Activated naive CD4-positive, alpha-beta T cell treated with anti-CD3 and anti-CD28 coated beads, Interleukin-2, amount 50 U/mL, for 24 hours (primary cell): ENCODE results near the gene ALDH3B1.
A peak's percentile ranks its signal among the peaks of the same experiment; 100 is the strongest.

Source experiments
- H3K27ac Mint-ChIP-seq: one replicate; pipeline ENCODE4 v1.8.0; 2021; ENCODE audit warnings: mild to moderate bottlenecking, mixed read lengths
- H3K27me3 Mint-ChIP-seq: one replicate; pipeline ENCODE4 v1.8.0; 2021; ENCODE audit warnings: mixed read lengths
- H3K36me3 Mint-ChIP-seq: one replicate; pipeline ENCODE4 v1.8.0; 2021; ENCODE audit warnings: mixed read lengths
- H3K4me1 Mint-ChIP-seq: one replicate; pipeline ENCODE4 v1.8.0; 2021; ENCODE audit warnings: mixed read lengths
- H3K4me3 Mint-ChIP-seq: one replicate; pipeline ENCODE4 v1.8.0; 2021; ENCODE audit warnings: mild to moderate bottlenecking, mixed read lengths
- H3K9me3 Mint-ChIP-seq: one replicate; pipeline ENCODE4 v1.8.0; 2021; ENCODE audit warnings: mixed read lengths

The ALDH3B1 gene

GRCh38 chr11:68032003-68032402 is 21.9 kb downstream of the ALDH3B1 start:
- H3K27me3 Mint-ChIP-seq = no peaks in the 10 kb centered on the region
- peak overlapping the region; percentile 99 for H3K4me3 Mint-ChIP-seq
- H3K27ac Mint-ChIP-seq = no peak overlapping the region
- H3K36me3 Mint-ChIP-seq = peaks cover 1% of the 10 kb centered on the region
- no peaks in the 10 kb centered on the region for H3K9me3 Mint-ChIP-seq
- H3K4me1 Mint-ChIP-seq = peaks cover 27% of the 10 kb centered on the region

GRCh38 chr11:68032997-68033707 is 23.0 kb downstream of the ALDH3B1 start:
- peaks cover 1% of the 10 kb centered on the region for H3K36me3 Mint-ChIP-seq
- H3K9me3 Mint-ChIP-seq = no peaks in the 10 kb centered on the region
- no peaks in the 10 kb centered on the region for H3K27me3 Mint-ChIP-seq
- peaks cover 35% of the 10 kb centered on the region for H3K4me1 Mint-ChIP-seq
- H3K4me3 Mint-ChIP-seq = no peak overlapping the region
- peak overlapping the region; percentile 46 for H3K27ac Mint-ChIP-seq

- Mint-ChIP-seq H3K4me3 (no peak overlapping the region), H3K27ac (peak overlapping the region; percentile 46), H3K27me3 (no peaks in the 10 kb centered on the region), H3K4me1 (peaks cover 35% of the 10 kb centered on the region), H3K36me3 (peaks cover 1% of the 10 kb centered on the region), H3K9me3 (no peaks in the 10 kb centered on the region)
Observed at GRCh38 chr11:68033708-68034045, 23.6 kb downstream of the ALDH3B1 start.

GRCh38 chr11:68035266-68035876 is 25.2 kb downstream of the ALDH3B1 start:
- Mint-ChIP-seq H3K9me3 (no peaks in the 10 kb centered on the region), H3K27me3 (no peaks in the 10 kb centered on the region), H3K4me3 (no peak overlapping the region), H3K27ac (no peak overlapping the region), H3K36me3 (peaks cover 1% of the 10 kb centered on the region), H3K4me1 (peaks cover 19% of the 10 kb centered on the region)

DNA sequence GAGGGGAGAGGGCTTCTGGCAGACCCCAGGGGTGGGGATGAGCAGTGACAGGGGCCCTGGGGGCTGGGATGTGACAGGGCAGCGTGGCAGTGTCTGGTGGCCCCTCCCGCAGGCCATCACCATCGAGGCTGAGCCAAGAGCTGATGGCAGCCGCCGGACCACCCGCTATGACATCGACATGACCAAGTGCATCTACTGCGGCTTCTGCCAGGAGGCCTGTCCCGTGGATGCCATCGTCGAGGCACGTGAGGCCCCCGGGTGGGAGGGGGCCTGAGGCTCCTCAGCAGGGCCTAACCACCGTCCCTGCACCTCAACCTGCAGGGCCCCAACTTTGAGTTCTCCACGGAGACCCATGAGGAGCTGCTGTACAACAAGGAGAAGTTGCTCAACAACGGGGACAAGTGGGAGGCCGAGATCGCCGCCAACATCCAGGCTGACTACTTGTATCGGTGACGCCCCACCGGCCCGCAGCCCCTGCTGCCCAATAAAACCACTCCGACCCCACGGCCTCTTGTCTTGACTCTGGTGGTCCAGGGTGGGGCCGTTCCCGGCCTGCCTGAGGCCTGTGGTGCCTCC is 26.1 kb downstream of the ALDH3B1 start:
- peaks cover 1% of the 10 kb centered on the region for H3K36me3 Mint-ChIP-seq
- H3K27me3 Mint-ChIP-seq = no peaks in the 10 kb centered on the region
- no peak overlapping the region for H3K4me3 Mint-ChIP-seq
- peaks cover 18% of the 10 kb centered on the region for H3K4me1 Mint-ChIP-seq
- no peak overlapping the region for H3K27ac Mint-ChIP-seq
- H3K9me3 Mint-ChIP-seq = no peaks in the 10 kb centered on the region

DNA sequence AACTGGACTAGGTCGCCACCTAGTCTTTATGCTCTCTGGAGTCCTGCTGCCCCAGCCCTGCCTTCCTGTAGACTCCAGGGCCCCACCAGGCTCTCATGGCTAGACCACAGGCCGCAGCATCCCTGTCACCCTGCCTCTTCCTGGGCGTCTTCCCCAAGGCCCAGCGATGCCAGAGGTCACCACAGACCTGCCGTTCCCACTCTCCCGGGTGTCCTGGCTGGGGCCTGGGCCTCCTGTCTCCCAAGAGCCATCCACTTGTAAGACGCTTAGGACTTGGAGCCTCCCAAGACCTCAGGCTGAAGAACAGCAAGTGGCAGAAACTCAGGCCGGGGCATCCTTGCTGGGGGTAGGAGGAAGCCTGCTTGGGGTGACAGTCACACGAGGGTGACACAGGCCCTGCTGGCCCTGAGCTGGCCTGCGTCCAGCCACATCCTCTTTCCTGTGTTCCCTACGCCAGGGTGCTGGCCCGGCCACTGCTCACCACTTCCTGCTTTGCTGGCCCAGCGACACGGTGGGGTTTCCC is 26.7 kb downstream of the ALDH3B1 start:
- H3K4me3 Mint-ChIP-seq = no peak overlapping the region
- no peaks in the 10 kb centered on the region for H3K27me3 Mint-ChIP-seq
- H3K27ac Mint-ChIP-seq = peak overlapping the region; percentile 86
- no peaks in the 10 kb centered on the region for H3K36me3 Mint-ChIP-seq
- no peaks in the 10 kb centered on the region for H3K9me3 Mint-ChIP-seq
- H3K4me1 Mint-ChIP-seq = peaks cover 17% of the 10 kb centered on the region

DNA sequence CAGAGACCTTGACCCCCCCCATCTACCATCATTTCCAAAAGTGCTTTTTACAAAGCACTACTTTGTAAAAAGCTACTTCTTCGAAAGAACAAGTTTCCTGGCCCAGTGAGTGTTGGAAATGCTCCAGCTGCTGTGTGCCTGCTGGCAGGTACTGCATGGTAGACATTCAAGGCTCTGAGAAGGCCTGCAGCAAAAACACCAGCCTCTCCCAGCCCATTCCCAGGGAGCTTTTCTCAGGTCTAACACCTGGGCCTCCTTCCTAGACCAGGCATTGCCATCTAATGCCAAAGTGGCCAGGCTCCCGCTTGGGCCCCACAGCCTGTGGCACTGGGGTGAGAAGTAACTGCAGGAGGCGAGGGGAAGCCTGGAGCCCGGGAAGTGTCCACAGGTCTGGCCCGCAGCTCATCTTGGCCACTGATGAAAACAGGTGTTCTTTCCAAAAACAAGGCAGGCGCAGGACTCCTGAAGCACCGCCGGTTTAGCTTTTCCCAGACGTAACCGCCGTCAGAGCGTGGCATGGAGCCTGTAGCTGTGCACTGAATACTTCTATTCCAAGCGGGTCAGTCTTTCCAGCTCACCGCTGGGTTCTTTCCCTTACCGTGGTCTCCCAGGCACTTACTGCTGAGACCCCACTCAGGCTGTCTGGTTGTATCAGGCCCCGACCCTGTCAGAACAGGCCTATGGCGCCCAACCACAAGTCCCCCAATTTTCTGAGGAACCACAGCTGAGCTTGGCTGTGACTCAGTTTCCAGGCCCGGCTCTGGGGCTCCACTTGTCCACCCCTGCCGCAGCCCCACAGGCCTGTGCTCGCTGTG is 27.5 kb downstream of the ALDH3B1 start:
- no peaks in the 10 kb centered on the region for H3K9me3 Mint-ChIP-seq
- peak overlapping the region; percentile 59 for H3K4me3 Mint-ChIP-seq
- no peaks in the 10 kb centered on the region for H3K27me3 Mint-ChIP-seq
- H3K27ac Mint-ChIP-seq = peak overlapping the region; percentile 86
- no peaks in the 10 kb centered on the region for H3K36me3 Mint-ChIP-seq
- peaks cover 15% of the 10 kb centered on the region for H3K4me1 Mint-ChIP-seq

- Mint-ChIP-seq H3K4me3 (peak overlapping the region; percentile 89), H3K4me1 (peaks cover 15% of the 10 kb centered on the region), H3K36me3 (no peaks in the 10 kb centered on the region), H3K9me3 (no peaks in the 10 kb centered on the region), H3K27me3 (no peaks in the 10 kb centered on the region), H3K27ac (no peak overlapping the region)
Observed at GRCh38 chr11:68038226-68038717, 28.1 kb downstream of the ALDH3B1 start.

- Mint-ChIP-seq H3K27me3 (no peaks in the 10 kb centered on the region), H3K36me3 (no peaks in the 10 kb centered on the region), H3K4me3 (peak within 1 kb of the TSS; percentile 89), H3K4me1 (peaks cover 15% of the 10 kb centered on the region), H3K27ac (peak within 1 kb of the TSS; percentile 88), H3K9me3 (no peaks in the 10 kb centered on the region)
Observed at GRCh38 chr11:68038718-68039525, 28.8 kb downstream of the ALDH3B1 start, which contains the start of gene TCIRG1. Gene TCIRG1, plus strand, starts transcription at chr11:68039025. Its CDS starts 2,247 bp downstream, at chr11:68041272.

- H3K4me1 Mint-ChIP-seq = peaks cover 15% of the 10 kb centered on the region
- peak overlapping the region; percentile 89 for H3K4me3 Mint-ChIP-seq
- no peaks in the 10 kb centered on the region for H3K27me3 Mint-ChIP-seq
- no peaks in the 10 kb centered on the region for H3K36me3 Mint-ChIP-seq
- peak overlapping the region; percentile 88 for H3K27ac Mint-ChIP-seq
- no peaks in the 10 kb centered on the region for H3K9me3 Mint-ChIP-seq
Observed at GRCh38 chr11:68039526-68040086, 29.5 kb downstream of the ALDH3B1 start.

- no peaks in the 10 kb centered on the region for H3K36me3 Mint-ChIP-seq
- H3K4me1 Mint-ChIP-seq = peaks cover 15% of the 10 kb centered on the region
- H3K27me3 Mint-ChIP-seq = no peaks in the 10 kb centered on the region
- H3K4me3 Mint-ChIP-seq = peak overlapping the region; percentile 89
- H3K9me3 Mint-ChIP-seq = no peaks in the 10 kb centered on the region
- peak overlapping the region; percentile 88 for H3K27ac Mint-ChIP-seq
Observed at GRCh38 chr11:68040101-68040956, 30.2 kb downstream of the ALDH3B1 start.

DNA sequence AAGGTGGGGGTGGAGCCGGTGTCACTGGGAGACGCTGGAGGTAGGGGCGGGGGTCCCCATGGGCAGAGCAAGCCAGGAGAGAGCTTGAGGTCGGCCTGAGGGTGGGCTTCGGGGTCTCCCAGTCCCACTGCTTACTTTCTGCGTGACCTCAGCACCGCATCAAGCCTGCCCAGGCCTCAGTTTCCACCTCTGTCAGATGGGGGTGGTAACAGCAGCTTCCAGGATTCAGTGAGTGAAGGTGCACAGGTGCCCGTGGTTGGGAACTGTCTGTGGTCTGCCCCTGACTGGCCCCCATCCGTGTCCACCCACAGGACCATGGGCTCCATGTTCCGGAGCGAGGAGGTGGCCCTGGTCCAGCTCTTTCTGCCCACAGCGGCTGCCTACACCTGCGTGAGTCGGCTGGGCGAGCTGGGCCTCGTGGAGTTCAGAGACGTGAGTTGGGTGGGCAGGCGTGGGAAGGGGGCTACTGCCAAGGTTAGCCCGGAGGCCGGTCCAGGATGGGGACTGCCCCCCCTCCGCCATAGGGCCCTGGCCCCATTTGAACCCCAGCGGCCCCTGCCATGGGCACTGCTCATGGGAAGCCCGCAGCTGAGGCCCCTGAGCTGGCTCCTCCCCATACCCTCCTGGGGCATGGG is 30.9 kb downstream of the ALDH3B1 start:
- H3K27me3 Mint-ChIP-seq = no peaks in the 10 kb centered on the region
- H3K4me1 Mint-ChIP-seq = peaks cover 15% of the 10 kb centered on the region
- H3K36me3 Mint-ChIP-seq = no peaks in the 10 kb centered on the region
- H3K27ac Mint-ChIP-seq = no peak overlapping the region
- H3K9me3 Mint-ChIP-seq = no peaks in the 10 kb centered on the region
- peak overlapping the region; percentile 19 for H3K4me3 Mint-ChIP-seq

- peak overlapping the region; percentile 36 for H3K4me3 Mint-ChIP-seq
- no peaks in the 10 kb centered on the region for H3K36me3 Mint-ChIP-seq
- no peaks in the 10 kb centered on the region for H3K9me3 Mint-ChIP-seq
- H3K27me3 Mint-ChIP-seq = no peaks in the 10 kb centered on the region
- H3K27ac Mint-ChIP-seq = no peak overlapping the region
- H3K4me1 Mint-ChIP-seq = peaks cover 14% of the 10 kb centered on the region
Observed at GRCh38 chr11:68041617-68042218, 31.6 kb downstream of the ALDH3B1 start.
